Smooth muscle cell of the brain vasculature (primary cell): Measurements from ENCODE around the gene STXBP1.

Experiments used
- DNase-seq: peaks from one replicate; pipeline ENCODE4 v3.0.0-alpha.2; 2012; ENCODE audit warnings: low read depth, low spot score

The STXBP1 gene

GRCh38 chr9:127693143-127693542 lies 81.1 kb downstream of the STXBP1 start:
- no peak for DNase-seq

- no peak for DNase-seq
These were observed 81.6 kb downstream of the STXBP1 start for GRCh38 chr9:127693697-127694096.

- no peak for DNase-seq
These were observed 83.0 kb downstream of the STXBP1 start for GRCh38 chr9:127694890-127695720.

GRCh38 chr9:127697575-127697974 lies 85.5 kb downstream of the STXBP1 start:
- no peak for DNase-seq

- DNase-seq: no peak
These were observed 86.3 kb downstream of the STXBP1 start for GRCh38 chr9:127698386-127698785.

GRCh38 chr9:127698985-127699670 lies 87.1 kb downstream of the STXBP1 start:
- DNase-seq: peak; percentile 93

- no peak for DNase-seq
These were observed 88.1 kb downstream of the STXBP1 start for GRCh38 chr9:127700140-127700539.

GRCh38 chr9:127700594-127701255 lies 88.6 kb downstream of the STXBP1 start:
- no peak for DNase-seq

- DNase-seq: no peak
These were observed 91.3 kb downstream of the STXBP1 start for GRCh38 chr9:127703289-127703946.

GRCh38 chr9:127705577-127706379 lies 93.7 kb downstream of the STXBP1 start:
- DNase-seq: no peak

GRCh38 chr9:127706836-127707241 lies 94.8 kb downstream of the STXBP1 start, which contains the start of gene CFAP157:
Gene CFAP157 (plus strand): TSS chr9:127706988. CDS start chr9:127707032, 44 bp downstream.
- no peak for DNase-seq

- DNase-seq: no peak
These were observed 95.7 kb downstream of the STXBP1 start for GRCh38 chr9:127707766-127708165.

GRCh38 chr9:127708952-127709587 lies 97.0 kb downstream of the STXBP1 start:
- DNase-seq: no peak

- no peak for DNase-seq
These were observed 98.2 kb downstream of the STXBP1 start for GRCh38 chr9:127710204-127710783.

- no peak for DNase-seq
These were observed 99.2 kb downstream of the STXBP1 start for GRCh38 chr9:127711226-127711701.

- DNase-seq: no peak
These were observed 99.8 kb downstream of the STXBP1 start for GRCh38 chr9:127711831-127712274.

- DNase-seq: no peak
These were observed 100.3 kb downstream of the STXBP1 start for GRCh38 chr9:127712371-127712770.

- DNase-seq: no peak
These were observed 100.8 kb downstream of the STXBP1 start for GRCh38 chr9:127712867-127713266.

- DNase-seq: no peak
These were observed 102.1 kb downstream of the STXBP1 start for GRCh38 chr9:127714020-127714750.
